Colon (tissue), 2 donors: ENCODE results near the gene LRCH4.

ENCODE experiments used
- FAIRE-seq: peaks from 2 replicates; lab custom pipeline; 2012; peaks lifted over from hg19 to GRCh38; lab: Jason Lieb, UNC
- donor health status: control.
- donor health status: control.

Gene LRCH4, protein sequence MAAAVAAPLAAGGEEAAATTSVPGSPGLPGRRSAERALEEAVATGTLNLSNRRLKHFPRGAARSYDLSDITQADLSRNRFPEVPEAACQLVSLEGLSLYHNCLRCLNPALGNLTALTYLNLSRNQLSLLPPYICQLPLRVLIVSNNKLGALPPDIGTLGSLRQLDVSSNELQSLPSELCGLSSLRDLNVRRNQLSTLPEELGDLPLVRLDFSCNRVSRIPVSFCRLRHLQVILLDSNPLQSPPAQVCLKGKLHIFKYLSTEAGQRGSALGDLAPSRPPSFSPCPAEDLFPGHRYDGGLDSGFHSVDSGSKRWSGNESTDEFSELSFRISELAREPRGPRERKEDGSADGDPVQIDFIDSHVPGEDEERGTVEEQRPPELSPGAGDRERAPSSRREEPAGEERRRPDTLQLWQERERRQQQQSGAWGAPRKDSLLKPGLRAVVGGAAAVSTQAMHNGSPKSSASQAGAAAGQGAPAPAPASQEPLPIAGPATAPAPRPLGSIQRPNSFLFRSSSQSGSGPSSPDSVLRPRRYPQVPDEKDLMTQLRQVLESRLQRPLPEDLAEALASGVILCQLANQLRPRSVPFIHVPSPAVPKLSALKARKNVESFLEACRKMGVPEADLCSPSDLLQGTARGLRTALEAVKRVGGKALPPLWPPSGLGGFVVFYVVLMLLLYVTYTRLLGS

GRCh38 chr7:100585511-100586265 lies at the start of gene LRCH4:
TSS of gene LRCH4 (minus strand) at chr7:100586129. CDS start at chr7:100586100, 29 bp downstream.
- FAIRE-seq, result no peak

GRCh38 chr7:100632951-100633717 lies 47.2 kb upstream of the LRCH4 start:
- FAIRE-seq, result no peak

DNA sequence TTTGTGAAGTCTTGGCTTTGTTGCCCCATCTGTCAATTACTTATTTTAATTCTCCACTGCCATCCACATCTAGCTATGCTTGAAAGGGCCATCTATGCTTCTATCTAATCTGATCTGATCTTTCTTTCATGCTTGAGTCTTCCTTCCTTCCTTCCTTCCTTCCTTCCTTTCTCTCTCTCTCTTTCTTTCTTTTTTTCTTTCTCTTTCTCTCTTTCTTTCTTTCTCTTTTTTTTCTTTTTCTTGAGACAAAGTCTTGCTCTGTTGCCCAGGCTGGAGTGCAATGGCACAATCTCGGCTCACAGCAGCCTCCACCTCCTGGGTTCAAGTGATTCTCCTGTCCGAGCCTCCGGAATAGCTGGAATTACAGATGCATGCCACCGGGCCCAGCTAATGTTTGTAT lies 44.1 kb upstream of the LRCH4 start:
- FAIRE-seq, result no peak

DNA sequence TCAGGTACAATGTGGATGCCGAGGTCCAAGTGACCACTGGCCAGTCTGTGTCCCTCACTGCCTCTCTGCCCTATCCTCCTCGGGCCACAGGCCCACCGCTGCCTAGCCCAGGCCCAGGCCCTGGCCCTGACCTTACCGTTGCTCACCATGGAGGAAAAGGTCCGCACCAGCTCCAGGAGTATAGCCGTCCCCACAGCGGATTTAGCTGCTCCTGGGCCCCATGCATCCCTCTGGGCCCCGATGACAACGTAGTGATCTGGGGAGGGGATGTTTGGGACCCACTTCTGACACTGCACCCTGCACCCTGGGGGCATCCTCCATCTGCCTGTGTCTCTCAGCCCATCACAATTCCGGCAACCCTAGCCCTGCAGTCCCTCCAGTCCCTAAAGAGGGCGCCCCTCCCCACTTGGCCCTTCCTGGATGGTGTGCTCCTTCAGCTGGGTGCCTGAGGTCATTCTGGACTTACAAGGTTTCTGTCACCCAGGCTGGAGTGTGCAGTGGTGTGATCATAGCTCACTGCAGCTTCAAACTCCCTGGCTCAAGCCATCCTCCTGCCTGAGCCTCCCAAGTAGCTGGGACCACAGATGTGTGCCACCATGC lies 43.3 kb upstream of the LRCH4 start:
- FAIRE-seq, result no peak

DNA sequence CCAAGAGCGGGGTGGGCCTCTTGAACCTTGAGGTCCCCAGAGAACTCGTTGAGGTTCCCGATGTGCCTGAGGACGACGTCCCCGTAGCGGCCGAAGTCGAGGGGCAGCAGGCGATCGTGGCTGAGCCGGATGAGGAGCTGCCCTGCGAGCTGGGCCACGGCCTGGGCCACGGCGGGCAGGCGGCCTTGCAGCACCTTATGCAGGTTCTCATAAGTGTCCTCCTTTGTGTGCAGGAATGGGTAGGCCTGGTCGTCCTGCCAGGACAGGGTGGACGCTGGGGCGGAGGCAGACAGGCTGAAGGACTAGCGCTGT lies 41.3 kb upstream of the LRCH4 start:
- no peak for FAIRE-seq

DNA sequence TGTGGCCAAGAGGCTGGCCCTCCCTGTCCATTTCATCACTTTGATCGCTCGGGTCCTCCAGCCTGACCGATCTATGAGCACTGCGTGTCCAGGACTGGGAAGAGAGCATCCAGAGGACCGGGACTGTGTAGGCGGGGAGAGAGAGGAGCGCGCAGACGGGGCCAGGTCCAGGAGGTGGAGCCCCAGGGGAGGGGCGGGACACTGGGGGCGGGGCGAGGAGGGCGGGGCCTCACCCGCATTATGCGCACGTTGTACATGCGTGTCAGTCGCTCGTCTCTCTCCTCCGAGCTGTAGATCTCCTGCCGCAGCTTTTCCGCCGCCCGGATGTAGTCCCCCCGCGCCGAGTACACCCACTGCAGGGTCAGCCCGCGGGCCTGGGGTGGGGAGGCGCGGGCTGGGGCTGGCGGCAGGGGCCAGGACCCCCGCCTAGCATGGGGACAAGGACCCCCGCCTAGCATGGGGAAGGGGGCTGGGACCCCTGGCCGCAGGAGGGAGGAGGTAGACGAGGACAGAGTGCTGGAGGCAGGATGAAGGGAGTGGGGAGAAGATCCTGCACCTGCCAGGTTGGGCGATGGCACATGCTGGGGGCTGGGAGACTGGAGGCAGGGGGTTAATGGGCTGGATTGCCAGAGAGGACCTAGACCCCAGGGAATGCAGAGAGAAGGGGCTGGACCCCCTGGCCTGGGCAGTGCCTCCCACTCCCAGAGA lies 40.8 kb upstream of the LRCH4 start:
- no peak for FAIRE-seq

GRCh38 chr7:100626055-100626454 lies 40.1 kb upstream of the LRCH4 start:
- FAIRE-seq, result no peak

GRCh38 chr7:100623951-100624824 lies 38.3 kb upstream of the LRCH4 start:
- FAIRE-seq, result no peak

DNA sequence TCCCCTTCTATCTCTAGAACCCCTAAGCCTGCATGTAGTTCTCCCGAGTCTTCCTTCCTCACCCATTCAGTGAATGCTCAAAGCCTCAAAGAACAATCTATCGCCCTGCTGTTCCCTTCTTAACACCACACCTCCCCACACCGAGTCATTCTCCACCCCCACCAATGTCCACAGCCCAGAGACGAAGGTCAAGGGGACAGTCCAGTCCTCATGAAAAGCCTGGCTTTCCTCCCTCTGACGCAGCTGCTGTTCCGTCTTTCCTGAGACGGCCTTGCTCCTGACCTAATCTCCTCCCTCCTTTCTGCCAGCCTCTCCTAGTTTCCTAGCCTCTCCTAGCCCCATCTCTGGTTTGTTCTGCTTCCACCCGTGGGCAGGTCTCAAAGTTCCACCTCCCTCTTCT lies 35.6 kb upstream of the LRCH4 start:
- FAIRE-seq, result no peak

- FAIRE-seq, result no peak
These were observed 34.9 kb upstream of the LRCH4 start for GRCh38 chr7:100620804-100621203.

DNA sequence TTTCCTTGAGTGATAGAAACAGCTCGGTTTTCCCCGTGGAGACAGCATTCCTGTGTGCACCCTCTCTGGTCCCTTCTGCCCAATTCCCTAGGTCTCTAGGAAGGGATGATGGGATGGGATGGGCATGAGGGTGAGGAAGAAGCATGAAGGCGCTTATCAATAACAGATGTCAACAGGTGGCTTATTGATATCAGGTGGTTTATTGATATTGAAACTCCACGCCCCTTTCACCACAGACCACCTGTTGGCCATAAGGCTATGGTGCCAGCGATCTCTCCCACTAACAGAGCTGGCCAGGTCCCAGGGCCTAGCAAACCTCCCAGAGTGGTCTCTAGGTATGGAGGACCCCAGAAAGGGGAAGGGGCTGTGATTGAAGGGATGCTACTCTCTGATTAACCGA lies 34.3 kb upstream of the LRCH4 start:
- FAIRE-seq, result no peak

- no peak for FAIRE-seq
These were observed 28.5 kb upstream of the LRCH4 start for GRCh38 chr7:100614308-100614861.

DNA sequence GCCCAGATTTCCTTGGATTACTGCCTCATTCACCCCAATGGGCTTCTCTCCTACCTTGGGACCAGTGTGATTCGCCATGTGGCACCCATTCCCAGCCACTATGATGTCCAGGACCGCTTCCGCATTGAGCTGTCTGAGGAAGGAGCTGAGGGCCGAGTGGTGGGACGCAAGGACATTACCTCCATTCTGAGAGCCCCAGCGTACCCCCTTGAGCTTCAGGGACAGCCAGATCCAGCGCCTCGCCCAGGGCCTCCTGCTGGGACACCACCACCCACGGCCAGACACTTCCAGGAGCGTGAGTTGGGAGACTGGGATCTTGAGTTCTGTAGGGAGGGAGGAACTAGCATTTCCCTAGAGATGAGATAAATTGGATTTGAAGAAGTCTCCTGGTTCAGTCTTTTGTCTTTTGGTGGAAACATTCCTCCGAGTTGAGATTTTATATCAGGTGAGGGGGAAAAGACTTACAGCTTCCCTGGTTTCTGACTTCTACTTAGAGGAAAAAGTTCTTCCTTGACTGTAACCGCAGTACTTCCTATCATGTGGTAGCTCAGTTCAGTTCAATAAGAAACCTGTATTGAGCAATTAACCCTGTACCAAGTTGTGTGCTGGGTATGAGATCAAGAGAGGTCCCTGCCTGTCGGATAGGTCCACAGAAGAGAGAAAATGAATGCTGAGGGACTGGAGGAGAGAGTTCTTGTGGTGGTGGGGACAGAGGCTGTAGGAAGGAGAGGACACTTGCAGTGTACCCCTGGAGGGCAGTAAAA lies 27.7 kb upstream of the LRCH4 start:
- no peak for FAIRE-seq

- FAIRE-seq, result no peak
These were observed 26.9 kb upstream of the LRCH4 start for GRCh38 chr7:100612730-100613390.

DNA sequence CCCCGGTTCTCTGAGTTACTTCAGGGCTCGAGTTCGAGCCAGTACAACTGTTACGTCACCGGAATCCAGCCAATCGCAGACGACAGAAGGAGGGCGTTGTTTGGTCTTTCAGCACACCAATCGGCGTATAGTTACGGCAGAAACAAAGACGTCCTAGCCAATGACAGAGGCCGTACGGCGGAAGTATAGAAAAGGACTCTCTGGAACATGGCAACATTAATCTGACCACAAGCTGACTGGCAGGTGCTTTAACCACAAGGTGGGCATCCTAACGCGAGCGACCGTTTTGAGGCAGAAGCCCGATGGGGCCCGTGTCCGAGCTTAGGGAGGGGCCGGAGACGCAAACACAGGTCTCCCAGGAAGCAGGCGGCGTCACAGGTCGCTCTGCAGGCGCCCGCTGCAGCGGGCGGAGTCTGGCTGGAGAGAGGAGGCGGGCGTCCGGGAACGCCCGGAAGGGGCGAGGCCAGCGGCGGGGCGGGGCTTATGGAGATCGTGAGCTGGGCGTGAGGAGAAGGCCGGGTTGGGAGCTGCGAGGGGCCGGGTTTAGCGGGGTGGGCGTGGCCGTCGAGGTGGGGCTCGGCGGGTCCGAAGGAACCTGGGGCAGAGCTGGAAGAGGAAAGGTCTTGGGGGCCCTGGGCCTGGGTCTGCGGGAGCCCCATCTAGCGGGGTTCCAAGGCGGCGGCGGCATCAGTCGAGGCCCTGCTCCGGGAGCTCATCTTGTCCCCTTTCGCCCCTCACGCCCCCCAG lies 26.2 kb upstream of the LRCH4 start, which contains the start of gene MOSPD3:
Gene MOSPD3, plus strand, starts transcription at position 558 of the 747 bp plus-strand sequence. CDS start 252 bp downstream, outside the sequence.
- peak; percentile 95 for FAIRE-seq

- no peak for FAIRE-seq
These were observed 24.0 kb upstream of the LRCH4 start for GRCh38 chr7:100609958-100610357.

GRCh38 chr7:100607111-100607510 lies 21.2 kb upstream of the LRCH4 start:
- FAIRE-seq, result no peak

DNA sequence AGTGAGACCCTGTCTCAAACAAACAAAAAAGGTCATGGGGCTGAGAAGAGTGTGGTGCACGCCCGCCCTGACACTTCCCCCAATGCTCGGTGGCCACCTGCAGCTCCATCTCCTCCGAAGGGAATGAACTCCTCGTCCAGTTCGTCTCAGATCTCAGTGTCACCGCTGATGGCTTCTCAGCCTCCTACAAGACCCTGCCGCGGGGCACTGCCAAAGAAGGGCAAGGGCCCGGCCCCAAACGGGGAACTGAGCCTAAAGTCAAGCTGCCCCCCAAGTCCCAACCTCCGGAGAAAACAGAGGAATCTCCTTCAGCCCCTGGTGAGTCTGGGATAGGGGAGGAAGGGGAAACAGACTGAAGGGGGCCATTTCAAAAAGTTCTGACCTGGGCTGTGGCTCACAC lies 20.4 kb upstream of the LRCH4 start:
- no peak for FAIRE-seq
